HG03432 (cell line): ENCODE results near the gene C1orf198.

Source experiments
- ATAC-seq: cut with Tn5 transposase; IDR thresholded peaks from one replicate; pipeline ENCODE4 v1.9.1; 2021; ENCODE audit warnings: mild to moderate bottlenecking, moderate library complexity; ENCODE audit not compliant: unreplicated experiment

The C1orf198 gene

GRCh38 chr1:230814949-230815692 is 53.2 kb downstream of the C1orf198 start:
- ATAC-seq: no peak

DNA sequence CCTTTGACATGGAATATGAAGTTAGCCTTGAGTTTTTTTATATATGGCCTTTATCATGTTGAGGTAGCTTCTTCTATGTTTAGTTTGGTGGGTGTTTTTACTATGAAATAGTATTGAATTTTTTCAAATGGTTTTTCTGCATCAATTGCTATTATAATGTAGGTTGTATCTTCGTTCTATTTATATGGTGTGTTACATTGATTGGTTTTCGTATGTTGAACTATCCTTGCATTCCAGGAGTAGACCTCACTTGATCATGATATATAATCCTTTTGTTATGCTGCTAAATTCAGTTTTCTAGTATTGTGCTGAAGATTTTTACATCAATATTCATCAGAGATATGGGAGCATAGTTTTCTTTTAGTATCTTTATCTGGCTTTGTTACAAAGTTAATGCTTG is 55.8 kb downstream of the C1orf198 start:
- no peak for ATAC-seq

GRCh38 chr1:230809256-230809990 is 58.9 kb downstream of the C1orf198 start:
- ATAC-seq: no peak

GRCh38 chr1:230808281-230808872 is 59.9 kb downstream of the C1orf198 start:
- no peak for ATAC-seq

GRCh38 chr1:230807561-230808280 is 60.6 kb downstream of the C1orf198 start:
- no peak for ATAC-seq

GRCh38 chr1:230807029-230807428 is 61.3 kb downstream of the C1orf198 start:
- ATAC-seq: no peak

- no peak for ATAC-seq
These were observed 61.8 kb downstream of the C1orf198 start for GRCh38 chr1:230806552-230806951.

DNA sequence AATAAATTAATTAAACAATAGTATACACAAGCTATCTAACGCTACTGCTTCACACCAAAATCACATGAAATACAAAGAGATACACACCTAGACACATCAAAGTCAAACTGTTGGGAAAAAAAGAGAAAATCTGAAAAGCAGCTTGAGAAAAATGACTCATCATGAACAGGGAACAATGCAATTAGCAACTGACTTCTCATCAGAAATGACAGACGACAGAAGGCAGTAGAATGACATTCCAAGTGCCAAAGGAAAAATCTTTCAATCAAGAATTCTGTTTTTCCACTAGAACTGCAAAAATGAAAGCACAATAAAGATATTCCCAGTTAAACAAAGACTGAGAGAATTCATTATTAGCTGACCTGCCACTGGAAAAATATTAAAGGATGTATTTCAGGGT is 63.9 kb downstream of the C1orf198 start:
- no peak for ATAC-seq

- no peak for ATAC-seq
These were observed 67.2 kb downstream of the C1orf198 start for GRCh38 chr1:230800891-230801840.

GRCh38 chr1:230798491-230798890 is 69.8 kb downstream of the C1orf198 start:
- ATAC-seq: no peak

GRCh38 chr1:230797942-230798365 is 70.4 kb downstream of the C1orf198 start:
- ATAC-seq: no peak

DNA sequence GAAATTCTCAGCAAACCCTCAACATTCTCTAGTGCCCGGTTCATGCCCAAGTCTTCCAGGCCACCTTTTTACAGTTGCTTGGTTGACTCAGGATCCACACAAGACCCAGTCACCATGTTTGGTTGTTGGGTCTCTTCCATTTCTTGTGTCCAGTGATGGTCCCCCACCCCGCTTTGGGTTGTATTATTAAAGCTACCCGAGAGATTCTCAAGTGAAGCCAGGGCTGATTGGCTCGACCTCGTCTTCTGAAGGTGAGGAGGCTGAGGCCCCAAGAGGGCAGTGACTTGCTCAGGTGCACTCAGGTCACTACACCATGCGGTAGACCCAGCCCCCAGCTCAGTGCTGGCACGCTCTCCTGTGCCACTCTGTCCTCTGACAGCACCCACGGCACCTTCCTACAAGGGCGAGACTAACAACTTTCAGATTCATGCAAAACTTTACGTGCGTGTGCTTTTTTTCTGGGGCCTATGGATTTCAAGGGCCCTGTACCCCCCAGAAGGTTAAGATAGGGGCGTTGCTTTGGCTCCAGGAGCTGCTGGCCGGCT is 70.9 kb downstream of the C1orf198 start:
- ATAC-seq: no peak

DNA sequence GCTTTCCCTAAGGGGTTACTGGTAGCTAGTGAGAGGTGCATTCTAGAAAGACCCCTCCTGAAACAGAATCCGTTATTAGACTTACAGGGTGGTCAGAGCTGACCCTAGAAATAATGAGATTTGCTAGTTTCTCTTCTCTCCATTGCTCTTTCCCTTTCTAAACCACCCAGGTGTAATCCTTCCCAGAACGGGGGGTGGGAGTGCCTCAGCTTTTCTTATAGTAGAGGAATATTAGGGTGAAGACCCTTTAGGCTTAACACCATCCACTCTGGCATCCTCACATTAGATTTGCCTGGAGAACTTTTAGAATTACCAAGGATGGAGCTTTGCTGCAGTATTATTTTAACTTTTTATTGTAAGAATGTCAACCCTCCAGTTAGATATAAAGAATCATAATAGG is 71.7 kb downstream of the C1orf198 start:
- no peak for ATAC-seq

DNA sequence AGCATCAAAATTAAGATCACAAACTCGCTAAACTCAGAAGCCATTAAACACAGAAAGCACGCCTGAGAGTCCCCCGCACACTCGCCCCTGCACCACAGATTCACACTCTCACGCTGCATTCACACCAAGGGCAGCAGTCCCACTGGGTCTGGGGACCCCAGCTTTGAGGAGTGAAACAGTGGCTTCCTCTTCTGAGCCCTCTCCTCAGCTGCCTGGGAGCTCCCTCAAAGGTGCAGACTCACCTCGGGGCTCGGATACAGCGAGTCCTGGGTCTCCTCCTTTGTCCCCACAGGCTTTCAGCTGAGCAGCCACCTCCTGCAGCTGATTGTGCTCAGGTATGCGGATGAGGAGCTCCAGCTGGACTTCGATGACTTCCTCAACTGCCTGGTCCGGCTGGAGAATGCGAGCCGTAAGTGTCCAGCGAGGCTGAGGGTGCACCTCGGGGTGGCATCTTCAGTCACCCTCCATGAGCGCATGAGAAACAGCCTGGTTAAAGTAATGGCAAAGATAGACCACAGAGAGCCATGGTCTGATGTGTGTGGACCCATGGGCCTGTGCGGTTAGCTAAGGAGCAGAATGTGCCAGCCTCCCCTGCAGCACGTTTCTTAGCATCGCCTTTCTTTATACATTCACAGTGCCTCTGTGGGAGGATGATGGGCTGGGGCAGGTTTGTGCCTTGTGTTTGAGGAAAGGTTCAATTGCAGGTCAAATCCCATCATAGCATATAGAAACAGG is 73.3 kb downstream of the C1orf198 start:
- ATAC-seq: no peak

- no peak for ATAC-seq
These were observed 73.9 kb downstream of the C1orf198 start for GRCh38 chr1:230794431-230794830.

GRCh38 chr1:230793463-230793745 is 74.9 kb downstream of the C1orf198 start:
- no peak for ATAC-seq

DNA sequence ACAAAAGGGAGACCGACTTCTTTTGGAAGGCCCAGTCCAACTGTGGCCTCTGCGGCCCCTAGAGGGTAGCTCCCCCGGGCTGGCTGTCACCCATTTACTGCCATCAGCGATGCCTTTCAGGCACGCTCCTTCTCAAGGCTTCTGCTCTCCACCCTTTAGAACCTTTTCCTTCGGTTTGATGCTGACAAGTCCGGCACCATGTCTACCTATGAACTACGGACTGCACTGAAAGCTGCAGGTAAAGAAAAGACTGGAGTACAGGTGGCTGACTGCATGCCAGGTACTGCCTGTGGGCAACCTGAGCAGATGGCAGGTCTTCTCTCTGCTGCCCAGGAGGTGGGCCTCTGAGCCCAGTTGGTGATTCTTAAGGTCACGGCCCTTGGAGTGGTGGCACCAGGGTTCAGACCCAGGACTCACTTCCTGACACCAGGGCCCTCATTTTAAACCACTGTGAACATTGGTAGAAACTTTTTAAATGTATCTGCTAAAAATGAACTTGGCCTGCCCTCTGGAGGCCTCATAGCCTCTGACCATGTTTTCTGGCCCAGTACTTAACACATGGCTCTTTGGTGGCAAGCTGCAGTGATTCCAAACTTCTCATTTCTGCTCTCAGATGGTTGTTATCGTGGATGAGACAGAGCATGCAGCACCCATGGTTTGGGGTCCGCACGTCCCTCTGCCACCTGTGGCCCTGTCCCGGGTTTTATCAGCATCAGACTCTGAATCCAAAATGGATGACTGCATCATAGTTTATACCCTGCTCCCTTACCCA is 75.4 kb downstream of the C1orf198 start:
- ATAC-seq: no peak

- ATAC-seq: no peak
These were observed 76.2 kb downstream of the C1orf198 start for GRCh38 chr1:230791986-230792564.
